Activated CD8-positive, alpha-beta memory T cell treated with anti-CD3 and anti-CD28 coated beads, Interleukin-2, amount 50 U/mL, for 1 hour (primary cell): ENCODE measurements around the gene ROR2.

Source experiments
- DNase-seq: peaks from one replicate; pipeline ENCODE4 v3.0.0-alpha.2; 2020; ENCODE audit errors: extremely low read depth

The ROR2 gene

DNA sequence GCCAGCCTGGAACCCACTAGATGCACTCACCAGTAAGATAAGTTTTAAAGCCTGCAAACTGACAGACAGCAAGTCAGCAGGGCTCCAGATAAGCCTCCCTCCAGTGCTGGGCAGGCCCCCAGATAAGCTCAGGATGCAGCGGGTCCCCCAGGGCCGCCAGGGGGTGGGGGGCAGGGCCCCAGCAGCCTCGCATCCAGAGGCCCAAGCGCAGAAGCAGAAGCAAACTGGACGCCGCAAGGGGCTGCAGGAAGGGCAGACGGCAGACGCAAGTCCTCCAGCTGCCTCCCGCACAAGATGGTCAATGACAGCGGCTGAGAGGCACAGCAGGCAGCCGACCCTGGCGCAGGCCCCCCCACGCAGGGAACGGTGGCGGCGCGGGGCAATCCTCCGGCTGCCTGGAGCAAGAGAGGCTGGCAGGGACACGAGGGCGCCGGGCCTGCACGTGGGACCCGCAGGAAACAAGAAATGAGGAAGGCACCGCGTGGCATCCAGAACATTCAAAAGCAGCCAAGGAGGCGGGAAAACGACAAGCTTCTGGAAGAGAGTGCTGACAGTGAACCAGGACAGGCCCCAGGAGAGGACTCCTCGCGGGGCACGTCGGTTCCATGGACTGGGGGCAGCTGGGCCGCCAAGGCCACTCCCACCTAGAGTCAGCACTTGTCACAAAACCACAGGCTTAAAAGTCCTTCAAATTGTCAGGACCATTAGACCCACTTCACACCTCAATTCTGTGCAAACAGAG lies 49.8 kb downstream of the ROR2 start:
- no peak for DNase-seq

- DNase-seq, result no peak
Measured at GRCh38 chr9:91899594-91899993, 50.4 kb downstream of the ROR2 start.

DNA sequence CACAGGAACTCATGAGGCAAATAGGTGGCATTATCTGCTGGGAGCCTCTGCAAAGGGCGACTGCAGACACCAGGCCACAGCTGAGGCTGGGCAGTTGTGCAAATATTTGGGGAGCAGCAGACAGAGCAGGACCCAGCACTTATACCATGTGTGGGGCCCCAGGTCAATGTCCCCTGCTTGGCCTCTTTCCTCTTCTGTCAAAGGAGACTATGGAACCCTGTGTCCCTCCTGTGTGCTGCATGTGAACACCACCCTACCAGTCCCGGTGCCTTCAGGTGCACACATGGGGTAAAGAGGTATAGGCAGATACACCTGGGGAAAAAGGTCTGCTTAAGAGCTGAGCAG lies 50.8 kb downstream of the ROR2 start:
- DNase-seq, result no peak

GRCh38 chr9:91898451-91899218 lies 51.4 kb downstream of the ROR2 start:
- DNase-seq, result no peak

GRCh38 chr9:91897201-91897600 lies 52.8 kb downstream of the ROR2 start:
- DNase-seq, result no peak

DNA sequence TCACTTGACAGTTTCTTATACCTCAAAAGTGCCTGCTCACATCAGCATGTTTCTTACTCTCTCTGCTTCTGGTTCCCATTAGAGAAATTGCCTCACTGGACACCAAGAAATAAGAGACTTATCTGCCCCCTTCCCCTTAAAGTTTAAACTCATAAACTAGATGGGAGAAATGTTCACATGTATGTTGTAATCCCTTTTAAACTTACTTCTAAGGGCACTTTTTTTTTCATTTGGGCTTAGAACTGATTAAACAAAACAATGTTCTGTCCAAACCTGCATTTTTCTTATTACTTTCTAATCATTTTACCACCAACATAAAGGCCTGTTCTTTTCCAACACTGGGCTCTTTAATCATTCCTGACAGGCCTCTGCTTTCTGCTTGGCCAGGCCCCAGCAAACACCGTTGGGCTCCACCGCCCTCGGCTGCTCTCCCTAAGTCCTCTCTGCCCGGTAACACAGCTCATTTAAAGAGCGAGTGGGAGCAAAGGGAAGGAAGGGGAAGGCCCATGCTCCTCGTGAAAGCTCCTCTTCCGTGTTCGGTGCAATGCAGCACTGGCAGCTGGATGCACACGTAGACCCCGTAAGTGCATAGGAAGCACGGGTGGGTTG lies 53.4 kb downstream of the ROR2 start:
- DNase-seq, result no peak

DNA sequence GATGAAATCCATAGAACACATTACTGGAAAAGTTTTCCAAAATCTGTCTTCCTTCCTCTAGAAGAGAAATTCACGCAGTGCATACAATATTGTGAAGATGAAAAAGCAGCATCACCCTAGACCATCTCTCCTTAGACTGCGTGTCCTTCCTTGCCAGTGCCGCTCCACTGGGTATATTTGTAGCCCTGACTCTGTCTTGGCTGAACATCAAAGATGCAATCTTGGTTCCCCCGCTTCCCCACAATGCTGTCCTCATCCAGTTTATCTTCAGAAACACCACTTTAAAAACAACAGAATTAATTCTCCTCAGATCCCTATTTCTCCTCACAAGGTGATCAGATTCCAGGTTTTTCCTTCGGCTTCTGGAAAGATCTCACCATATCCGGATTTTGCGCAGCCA lies 53.9 kb downstream of the ROR2 start:
- no peak for DNase-seq

DNA sequence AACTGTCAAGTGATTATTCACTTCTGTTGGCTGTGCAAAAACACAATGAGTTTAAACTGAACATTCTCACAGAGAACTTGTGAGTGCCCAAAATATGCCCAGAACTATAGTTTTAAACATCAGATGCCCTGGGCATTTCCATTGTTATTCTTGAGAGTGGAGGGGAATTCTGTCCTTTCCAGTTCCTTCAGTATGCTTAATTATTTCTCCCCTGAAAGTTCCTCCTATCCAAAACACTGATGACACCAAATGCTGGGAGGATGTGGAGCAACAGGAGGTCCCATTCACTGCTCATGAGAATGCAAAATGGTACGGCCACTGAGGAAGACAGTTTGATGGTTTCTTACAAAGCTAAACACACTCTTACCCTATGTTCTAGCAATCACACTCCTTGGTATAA lies 55.5 kb downstream of the ROR2 start:
- DNase-seq, result no peak

DNA sequence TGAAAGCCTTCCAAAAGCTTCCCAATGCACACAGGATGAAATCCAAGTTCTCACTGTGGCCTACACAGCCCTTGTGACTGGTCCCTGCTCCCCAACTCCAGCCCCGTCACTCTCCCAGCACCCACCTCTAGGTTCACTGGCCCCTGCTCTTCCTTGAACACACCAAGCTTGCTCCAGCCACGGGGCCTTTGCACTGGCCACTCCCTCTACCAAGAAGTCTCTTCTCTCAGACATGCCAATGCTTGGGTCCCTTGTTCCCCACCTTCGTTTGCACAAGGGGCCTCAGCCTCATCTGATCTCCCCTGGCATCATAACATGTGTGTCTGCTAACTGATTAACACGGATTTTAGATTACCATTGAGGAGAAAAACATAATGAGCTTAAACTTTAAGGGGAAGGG lies 56.0 kb downstream of the ROR2 start:
- DNase-seq, result no peak

DNA sequence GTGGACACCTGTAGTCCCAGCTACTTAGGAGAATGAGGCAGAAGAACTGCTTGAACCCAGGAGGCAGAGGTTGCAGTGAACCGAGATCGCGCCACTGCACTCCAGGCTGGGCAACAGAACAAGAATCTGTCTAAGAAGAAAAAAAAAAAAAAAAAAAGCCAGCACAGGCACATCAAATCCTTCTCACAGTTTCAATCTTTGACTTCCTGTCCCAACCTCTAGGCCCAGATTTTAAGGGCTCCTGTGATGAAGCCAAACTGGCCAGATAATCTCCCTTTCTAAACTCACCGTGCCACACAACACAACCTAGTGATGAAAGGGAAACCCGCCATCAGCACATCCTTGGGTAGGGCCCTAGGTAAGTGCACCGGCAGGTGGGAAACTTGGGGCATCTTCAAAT lies 58.1 kb downstream of the ROR2 start:
- no peak for DNase-seq

DNA sequence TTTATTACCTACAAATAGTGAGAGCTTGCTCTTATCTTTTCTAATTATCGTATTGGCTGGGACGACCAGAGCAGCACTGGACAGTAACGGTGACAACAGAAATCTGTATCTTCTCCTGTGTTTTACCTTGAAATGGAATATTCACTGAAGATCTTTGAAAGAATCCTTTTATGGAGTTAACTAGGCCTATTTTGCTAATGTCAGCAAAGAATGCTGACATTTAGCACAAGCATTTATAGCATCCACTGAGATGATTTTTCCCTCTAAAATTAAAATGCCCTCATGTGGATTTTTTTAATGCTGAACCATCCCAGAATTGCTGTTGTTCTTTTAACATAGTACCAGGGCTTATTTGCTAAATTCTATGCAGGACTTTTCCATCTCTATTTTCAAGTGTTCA lies 59.4 kb downstream of the ROR2 start:
- DNase-seq, result no peak

DNA sequence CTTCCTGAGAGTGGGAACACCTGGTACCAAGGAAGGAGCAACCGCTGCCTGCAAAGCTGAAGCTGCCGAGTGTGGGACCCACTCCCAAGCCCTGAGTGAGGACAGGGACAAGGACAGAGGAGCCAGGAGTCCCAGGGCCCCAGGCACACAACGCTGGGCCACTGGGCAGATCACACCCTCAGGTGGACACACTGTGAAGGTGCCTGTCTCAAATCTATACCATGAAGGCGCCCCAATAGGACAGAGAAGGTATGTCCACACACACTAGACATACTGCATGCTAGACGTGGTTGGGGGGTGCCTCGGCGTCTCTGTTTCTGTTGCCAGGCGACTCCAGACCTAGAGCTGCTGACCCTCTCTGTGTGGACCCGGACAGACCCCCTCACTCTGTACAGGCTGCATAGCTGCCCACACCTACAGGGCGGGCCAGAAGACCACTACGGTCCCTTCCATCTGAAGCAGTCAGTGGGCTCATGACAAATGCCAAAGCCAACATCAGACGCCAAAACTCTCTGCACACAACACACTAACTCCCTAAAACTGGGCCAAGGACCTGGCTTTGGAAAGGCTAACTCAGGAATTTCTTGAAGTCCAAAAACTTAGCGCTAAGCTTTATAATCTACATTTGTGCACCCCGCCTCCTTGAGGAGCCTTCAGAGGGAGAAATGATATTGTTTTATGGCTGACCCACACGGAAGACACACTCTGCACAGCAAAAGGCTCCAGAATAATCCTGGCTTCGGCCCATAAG lies 60.7 kb downstream of the ROR2 start:
- no peak for DNase-seq

DNA sequence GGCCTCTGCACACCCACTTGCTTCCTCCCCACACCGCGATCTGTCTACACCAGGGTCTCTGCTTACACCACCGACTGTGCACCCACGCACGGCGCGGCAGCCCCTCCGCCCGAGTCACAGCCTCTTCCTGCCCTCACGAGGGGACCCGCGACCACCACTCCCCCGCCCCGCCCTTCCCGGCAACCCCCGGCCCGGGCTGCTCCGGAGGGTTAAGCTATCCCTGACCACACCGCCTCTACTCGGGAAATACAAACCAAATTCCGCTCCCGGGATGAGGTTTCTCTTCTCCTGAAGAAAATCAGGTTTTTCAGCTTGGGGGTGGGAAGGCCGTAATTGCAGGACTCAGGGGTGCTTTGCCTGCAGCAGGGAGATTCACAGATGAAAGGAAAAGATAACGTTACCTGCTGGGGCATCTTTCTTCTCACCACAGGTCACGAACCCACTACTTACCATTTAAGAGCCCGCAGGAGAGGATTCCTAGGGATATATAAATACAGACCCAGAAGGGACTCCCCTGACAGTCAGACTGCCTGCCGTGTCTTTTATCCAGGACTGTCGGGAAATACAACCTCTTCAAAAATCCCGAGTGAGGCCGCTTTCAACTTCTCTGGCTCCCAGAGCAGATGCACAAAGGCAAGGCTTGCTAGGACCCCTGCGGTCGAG lies 63.5 kb downstream of the ROR2 start:
- DNase-seq, result no peak

DNA sequence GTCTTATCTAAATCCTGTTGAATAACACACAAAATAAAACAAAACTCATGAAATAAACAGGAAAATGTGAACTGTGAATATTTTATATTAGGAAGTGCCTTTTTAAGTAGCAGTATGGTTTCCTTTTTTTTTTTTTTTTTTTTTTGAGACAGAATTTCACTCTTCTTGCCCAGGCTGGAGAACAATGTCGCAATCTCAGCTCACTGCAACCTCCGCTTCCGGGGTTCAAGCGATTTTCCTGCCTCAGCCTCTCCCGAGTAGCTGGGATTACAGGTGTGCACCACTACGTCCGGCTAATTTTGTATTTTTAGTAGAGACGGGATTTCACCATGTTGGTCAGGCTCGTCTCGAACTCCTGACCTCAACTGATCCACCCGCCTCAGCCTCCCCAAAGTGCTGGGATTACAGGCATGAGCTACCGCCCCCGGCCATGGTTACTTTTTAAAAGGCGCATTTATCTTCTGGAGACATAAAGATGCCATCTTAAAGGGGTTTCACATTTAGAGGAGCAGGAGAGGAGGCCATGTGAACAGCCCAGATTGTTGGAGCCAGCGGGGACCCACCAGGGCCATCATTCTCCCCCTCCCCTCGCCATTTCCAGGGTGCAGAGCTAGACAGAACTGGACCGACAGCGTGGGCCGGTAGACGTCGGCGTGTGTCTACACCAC lies 64.1 kb downstream of the ROR2 start:
- no peak for DNase-seq

DNA sequence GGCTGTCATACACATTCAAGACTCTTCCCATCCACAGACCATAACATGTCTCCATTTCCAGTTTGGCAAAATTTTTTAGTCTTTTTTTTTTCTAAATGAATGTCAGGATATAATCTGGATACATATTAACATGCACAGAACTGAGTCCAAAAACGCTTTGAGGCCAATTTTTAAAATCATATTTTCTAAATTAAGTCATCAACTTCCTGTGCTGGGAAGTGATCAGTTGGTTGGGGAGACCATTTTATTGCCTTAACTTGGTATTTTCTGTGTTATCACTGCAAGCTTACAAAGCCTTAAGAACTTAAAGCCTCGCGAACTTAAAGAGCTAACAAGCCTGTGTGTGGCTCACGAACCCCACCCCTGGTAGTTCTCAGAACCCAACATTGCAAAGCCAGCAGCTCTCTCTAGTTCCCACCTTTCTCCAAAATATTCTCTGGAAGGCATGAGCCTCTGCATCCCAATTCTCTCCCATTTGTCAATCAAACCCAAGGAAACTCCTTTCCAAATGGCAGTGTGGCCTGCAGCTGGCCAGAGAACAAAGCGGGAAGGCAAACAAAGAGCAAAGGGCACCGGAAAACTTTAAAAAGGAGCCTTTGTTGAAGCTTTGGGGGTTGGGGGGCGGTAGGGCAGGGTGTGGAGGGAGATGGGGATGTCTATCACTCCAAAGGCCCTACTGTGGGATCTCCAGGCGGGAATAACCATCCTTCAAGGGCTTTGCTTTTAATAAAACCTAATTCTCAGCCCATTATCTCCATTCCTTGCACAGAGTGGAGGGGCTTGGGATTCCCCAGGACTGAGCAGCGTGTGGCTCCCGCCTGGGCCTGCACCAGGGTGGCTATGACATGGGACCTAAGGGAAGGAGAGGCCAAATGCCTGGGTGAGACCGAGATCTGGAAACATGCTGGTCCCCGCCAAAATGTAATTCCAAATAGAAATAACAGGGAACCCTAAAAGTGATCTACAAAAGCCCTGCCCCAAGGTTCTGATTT lies 65.0 kb downstream of the ROR2 start:
- DNase-seq, result no peak

DNA sequence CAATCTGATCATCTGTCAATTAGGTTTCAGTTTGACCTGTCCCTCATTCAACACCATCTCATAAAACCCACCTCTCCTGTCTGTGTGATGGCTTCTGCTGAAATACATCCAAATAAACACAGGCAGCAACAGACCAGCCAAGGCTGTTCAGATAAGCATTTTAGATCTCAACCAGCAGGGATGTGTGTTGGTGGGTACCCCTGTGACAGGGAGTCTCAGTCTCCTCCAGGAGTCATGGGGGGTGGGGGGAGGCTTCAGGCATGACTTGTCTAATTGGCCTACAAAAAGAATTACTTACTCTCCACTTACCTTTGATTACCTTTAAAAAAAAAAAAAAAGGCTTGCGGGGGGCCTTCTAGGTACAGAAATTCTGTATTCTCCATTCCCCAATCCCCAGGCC lies 65.9 kb downstream of the ROR2 start:
- no peak for DNase-seq

DNA sequence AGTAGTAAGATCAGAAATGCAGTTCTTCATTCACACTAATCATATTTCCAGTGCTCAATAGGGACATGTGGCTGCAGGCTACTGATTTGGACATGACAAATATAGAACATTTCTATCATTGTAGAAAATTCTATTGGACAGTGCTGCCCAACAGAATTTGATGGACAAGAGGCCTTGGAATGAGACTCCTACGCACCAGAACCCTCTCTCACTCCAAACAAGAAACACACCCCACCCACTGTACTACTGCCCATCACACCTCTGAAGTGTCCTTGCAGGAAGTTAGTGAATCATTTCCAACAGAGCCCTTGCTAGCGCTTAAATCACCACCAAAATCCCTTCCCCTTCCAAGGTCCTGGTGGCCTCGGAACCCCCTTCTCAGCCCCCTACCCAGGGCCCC lies 66.5 kb downstream of the ROR2 start:
- DNase-seq, result no peak

DNA sequence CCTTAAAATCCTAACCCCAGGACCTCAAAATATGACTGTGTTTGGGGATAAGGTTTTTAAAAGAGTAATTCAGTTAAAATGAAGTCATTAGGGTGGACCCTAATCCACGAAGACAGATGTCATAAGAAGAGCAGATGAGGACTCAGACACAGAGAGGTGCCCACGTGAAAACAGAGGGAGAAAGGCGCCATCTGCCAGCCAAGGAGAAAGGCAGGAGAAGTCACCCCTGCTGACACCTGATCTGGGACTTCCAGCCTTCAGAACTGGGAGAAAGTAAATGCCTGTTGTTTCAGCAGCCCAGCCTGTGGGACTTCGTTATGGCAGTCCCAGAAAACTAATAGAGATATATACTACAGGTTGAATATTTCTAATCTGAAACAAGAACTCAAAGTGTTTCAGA lies 67.4 kb downstream of the ROR2 start:
- no peak for DNase-seq

GRCh38 chr9:91880378-91880972 lies 69.6 kb downstream of the ROR2 start:
- DNase-seq, result no peak

- DNase-seq, result no peak
Measured at GRCh38 chr9:91879231-91879630, 70.8 kb downstream of the ROR2 start.
